ENCODE results near the gene SEPTIN2.

The SEPTIN2 gene

GRCh38 chr2:241308267-241308666 is 7.5 kb upstream of the SEPTIN2 start:
- no peak overlapping the region for H3K9ac ChIP-seq (ENCODE audit: low read depth, low read length)
- peaks cover 69% of the 10 kb centered on the region for H4K20me1 ChIP-seq (ENCODE audit: insufficient read depth, low read length)
- H2AFZ ChIP-seq (ENCODE audit: low read depth, low read length), result no peak overlapping the region
- H3K79me2 ChIP-seq (ENCODE audit: insufficient read depth, low read length), result peaks cover 100% of the 10 kb centered on the region
- DNase-seq (no peak), ATAC-seq (ENCODE audit: insufficient read depth, low read depth) (no peak)
- no peaks in the 10 kb centered on the region for H3K9me3 ChIP-seq (ENCODE audit: insufficient read depth, low read length, severe bottlenecking)
- no peak overlapping the region for H3K4me2 ChIP-seq (ENCODE audit: insufficient read depth, low read length)
- no peak overlapping the region for H3K4me3 ChIP-seq (ENCODE audit: low read depth in 1 of 2, low read length in 2 of 2)
- peaks cover 10% of the 10 kb centered on the region for H3K36me3 ChIP-seq (ENCODE audit: insufficient read depth, low read length)
- TF ChIP-seq CTCF (IDR thresholded peaks at IDR 0.05; ENCODE audit: borderline replicate concordance, extremely low read depth, low read length, poor library complexity, severe bottlenecking) (no peak), EZH2 (IDR thresholded peaks at IDR 0.05; ENCODE audit: borderline replicate concordance, low read depth, low read length, severe bottlenecking) (no peak)
- H3K4me1 ChIP-seq (ENCODE audit: insufficient read depth, low read length), result peaks cover 44% of the 10 kb centered on the region
- H3K27me3 ChIP-seq (ENCODE audit: insufficient read depth, low read length, poor library complexity), result no peaks in the 10 kb centered on the region
- H3K27ac ChIP-seq (ENCODE audit: low read length), result no peak overlapping the region

GRCh38 chr2:241308832-241309500 is 6.8 kb upstream of the SEPTIN2 start:
- H3K27ac ChIP-seq (ENCODE audit: low read length), result peak overlapping the region; percentile 64; the same call in 1 of the 2 replicates
- H4K20me1 ChIP-seq (ENCODE audit: insufficient read depth, low read length), result peaks cover 62% of the 10 kb centered on the region
- peaks cover 100% of the 10 kb centered on the region for H3K79me2 ChIP-seq (ENCODE audit: insufficient read depth, low read length)
- ATAC-seq (ENCODE audit: insufficient read depth, low read depth), result no peak
- TF ChIP-seq CTCF (IDR thresholded peaks at IDR 0.05; ENCODE audit: borderline replicate concordance, extremely low read depth, low read length, poor library complexity, severe bottlenecking), result no peak
- no peak for TF ChIP-seq EZH2 (IDR thresholded peaks at IDR 0.05; ENCODE audit: borderline replicate concordance, low read depth, low read length, severe bottlenecking)
- peaks cover 51% of the 10 kb centered on the region for H3K4me1 ChIP-seq (ENCODE audit: insufficient read depth, low read length)
- no peak overlapping the region for H3K4me2 ChIP-seq (ENCODE audit: insufficient read depth, low read length)
- H3K27me3 ChIP-seq (ENCODE audit: insufficient read depth, low read length, poor library complexity), result no peaks in the 10 kb centered on the region
- H3K36me3 ChIP-seq (ENCODE audit: insufficient read depth, low read length), result peaks cover 10% of the 10 kb centered on the region
- H2AFZ ChIP-seq (ENCODE audit: low read depth, low read length), result no peak overlapping the region
- DNase-seq, result no peak
- H3K4me3 ChIP-seq (ENCODE audit: low read depth in 1 of 2, low read length in 2 of 2), result no peak overlapping the region
- H3K9ac ChIP-seq (ENCODE audit: low read depth, low read length), result no peak overlapping the region
- no peaks in the 10 kb centered on the region for H3K9me3 ChIP-seq (ENCODE audit: insufficient read depth, low read length, severe bottlenecking)

GRCh38 chr2:241309684-241310117 is 6.0 kb upstream of the SEPTIN2 start:
- Histone ChIP-seq H3K4me1 (ENCODE audit: insufficient read depth, low read length) (peaks cover 58% of the 10 kb centered on the region), H3K36me3 (ENCODE audit: insufficient read depth, low read length) (peaks cover 12% of the 10 kb centered on the region), H3K79me2 (ENCODE audit: insufficient read depth, low read length) (peaks cover 100% of the 10 kb centered on the region), H4K20me1 (ENCODE audit: insufficient read depth, low read length) (peaks cover 54% of the 10 kb centered on the region), H3K27ac (ENCODE audit: low read length) (peak overlapping the region; percentile 64), H2AFZ (ENCODE audit: low read depth, low read length) (no peak overlapping the region), H3K4me3 (ENCODE audit: low read depth in 1 of 2, low read length in 2 of 2) (no peak overlapping the region), H3K4me2 (ENCODE audit: insufficient read depth, low read length) (peak overlapping the region; percentile 40; the same call in 1 of the 2 replicates), H3K9ac (ENCODE audit: low read depth, low read length) (0 out of 2 replicates have a peak overlapping the region, but pooled peaks have one; percentile 18), H3K9me3 (ENCODE audit: insufficient read depth, low read length, severe bottlenecking) (no peaks in the 10 kb centered on the region), H3K27me3 (ENCODE audit: insufficient read depth, low read length, poor library complexity) (no peaks in the 10 kb centered on the region)
- TF ChIP-seq CTCF (IDR thresholded peaks at IDR 0.05; ENCODE audit: borderline replicate concordance, extremely low read depth, low read length, poor library complexity, severe bottlenecking), result no peak
- peak; percentile 99 for ATAC-seq (ENCODE audit: insufficient read depth, low read depth)
- DNase-seq, result peak; percentile 81
